Stimulated activated CD4-positive, alpha-beta T cell treated with anti-CD3 and anti-CD28 coated beads, Interleukin-1b, Interleukin-23, amount 100 ng/mL, for 1 hour (primary cell): Measurements from ENCODE around the gene SEC63.
"Not testable (repeated sequence)": the region's sequence is repeated elsewhere in the genome, so short reads cannot be mapped to it uniquely, and the experiment has no call there.

Source experiments
- DNase-seq, 2 donors: peaks; one replicate each; pipeline ENCODE4 v3.0.0-alpha.2; 2020; ENCODE audit warnings: low read depth in 2 of 2

SEC63 gene

DNA sequence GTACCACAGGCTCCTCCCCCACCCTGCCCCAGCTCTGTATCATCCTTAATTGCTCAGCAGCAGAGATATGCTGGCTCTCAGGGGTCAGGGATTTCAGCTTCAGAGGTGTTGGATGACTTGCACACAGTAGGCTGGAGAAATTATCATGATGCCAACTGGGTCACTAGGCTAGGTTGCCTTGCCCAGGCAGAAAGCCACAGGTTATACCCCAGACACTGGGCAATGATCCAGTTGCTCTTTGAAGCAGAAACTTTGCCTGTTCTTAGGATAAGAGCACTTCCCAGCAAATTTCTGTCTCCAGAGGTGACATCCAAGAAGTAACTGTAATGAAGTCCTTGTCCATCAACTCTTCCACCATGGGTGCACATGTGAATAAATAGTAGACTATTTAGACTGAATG lies 95.6 kb downstream of the SEC63 start:
- DNase-seq = no peak

DNA sequence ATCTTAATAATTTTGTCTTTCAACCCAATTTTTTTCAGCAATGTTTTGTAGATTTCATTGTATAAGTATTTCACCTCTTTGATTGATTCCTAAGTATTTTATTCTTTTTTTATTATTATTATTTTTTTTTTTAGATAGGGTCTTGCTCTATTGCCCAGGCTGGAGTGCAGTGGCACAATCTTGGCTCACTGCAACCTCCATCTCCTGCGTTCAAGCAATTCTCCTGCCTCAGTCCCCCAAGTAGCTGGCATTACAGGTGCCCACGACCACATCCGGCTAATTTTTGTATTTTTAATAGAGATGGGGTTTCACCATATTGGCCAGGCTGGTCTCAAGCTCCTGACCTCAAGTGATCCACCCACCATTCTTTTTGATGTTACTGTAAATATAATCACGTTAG lies 97.0 kb downstream of the SEC63 start:
- DNase-seq = not testable (repeated sequence)

DNA sequence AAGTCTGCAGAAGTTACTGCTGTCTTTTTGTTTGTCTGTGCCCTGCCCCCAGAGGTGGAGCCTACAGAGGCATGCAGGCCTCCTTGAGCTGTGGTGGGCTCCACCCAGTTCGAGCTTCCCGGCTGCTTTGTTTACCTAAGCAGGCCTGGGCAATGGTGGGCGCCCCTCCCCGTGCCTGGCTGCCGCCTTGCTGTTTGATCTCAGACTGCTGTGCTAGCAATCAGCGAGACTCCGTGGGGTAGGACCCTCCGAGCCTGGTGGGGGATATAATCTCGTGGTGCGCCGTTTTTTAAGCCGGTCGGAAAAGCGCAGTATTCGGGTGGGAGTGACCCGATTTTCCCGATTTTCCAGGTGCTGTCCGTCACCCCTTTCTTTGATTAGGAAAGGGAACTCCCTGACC lies 97.9 kb downstream of the SEC63 start:
- not testable (repeated sequence) for DNase-seq

DNA sequence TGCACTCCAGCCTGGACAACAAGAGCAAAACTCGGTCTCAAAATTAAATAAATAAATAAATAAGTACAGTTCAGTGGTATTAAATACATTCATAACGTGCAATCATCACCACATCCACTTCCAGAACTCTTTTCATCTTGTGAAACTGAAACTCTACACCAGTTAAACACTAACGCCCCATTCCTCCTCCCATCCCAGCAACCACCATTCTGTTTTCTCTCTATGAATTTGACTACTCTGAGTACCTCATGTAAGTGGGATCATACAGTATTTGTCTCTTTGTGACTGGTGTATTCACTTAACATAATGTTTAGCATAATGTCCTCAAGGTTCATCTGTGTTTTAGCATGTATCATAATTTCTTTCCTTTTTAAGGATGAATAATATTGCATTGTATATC lies 104.8 kb downstream of the SEC63 start:
- no peak for DNase-seq

DNA sequence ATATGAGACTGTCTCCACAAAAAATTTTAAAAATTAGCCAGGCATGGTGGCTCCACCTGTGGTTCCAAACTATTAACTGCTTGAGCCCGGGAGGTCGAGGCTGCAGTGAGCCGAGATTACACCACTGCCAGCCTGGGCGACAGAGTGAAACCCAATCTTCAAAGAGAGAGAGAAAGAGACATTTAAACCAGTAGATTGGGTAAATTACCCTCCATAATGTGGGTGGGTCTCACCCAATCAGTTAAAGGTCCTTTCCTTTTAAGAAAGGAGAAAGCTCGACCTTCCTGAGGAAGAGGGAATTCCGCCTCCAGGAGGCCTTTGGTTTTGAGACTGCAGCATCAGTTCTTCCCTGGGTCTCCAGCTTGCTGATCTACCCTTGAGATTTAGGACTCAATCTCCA lies 108.7 kb downstream of the SEC63 start:
- DNase-seq = no peak

DNA sequence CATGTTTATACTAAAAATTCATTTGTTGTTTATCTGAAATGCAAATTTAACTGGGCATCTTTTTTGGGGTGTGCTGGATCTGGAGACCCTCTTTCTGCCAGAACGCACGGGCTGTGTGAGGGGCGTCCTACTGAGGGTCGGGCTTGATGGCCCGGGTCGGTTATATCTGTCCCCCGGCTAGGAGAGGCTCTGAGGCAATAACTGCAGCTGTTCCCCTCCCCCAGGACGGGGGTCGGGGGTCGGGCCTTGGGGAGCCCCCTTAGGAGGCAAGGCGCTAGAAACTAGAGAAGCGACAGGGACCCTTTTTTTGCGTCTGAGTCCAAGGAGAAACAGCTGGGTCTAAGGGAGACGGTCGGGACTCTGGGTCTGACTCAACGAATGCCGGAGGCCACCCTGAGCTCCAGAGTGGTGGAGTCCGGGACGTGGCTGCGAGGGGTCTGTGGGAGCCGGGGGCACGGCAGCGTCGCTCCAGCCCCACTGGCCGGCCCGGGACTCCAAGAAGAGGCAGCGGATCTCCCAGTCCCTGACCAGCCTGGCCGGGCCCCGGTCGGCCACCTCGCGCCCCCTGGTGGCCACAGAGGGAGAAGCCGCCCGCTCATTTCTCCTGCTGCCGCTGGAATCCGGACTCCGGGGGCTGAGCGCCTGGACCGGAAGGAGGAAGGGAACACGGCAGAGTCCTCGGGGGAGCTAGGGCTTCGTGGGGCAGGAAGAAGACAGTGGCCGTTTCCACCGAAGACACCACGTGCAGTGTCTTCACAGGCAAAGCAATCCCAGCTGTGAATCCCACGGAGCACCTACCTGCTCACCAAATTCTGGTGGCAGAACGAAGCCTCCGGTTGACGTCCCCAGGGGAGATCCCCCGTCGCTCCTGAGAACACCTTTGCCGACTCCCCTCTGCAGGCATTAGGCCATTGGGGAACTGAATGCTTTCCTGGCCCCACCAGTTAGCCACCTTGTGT lies 109.9 kb downstream of the SEC63 start:
- peak; percentile 55 to 63 for DNase-seq

DNA sequence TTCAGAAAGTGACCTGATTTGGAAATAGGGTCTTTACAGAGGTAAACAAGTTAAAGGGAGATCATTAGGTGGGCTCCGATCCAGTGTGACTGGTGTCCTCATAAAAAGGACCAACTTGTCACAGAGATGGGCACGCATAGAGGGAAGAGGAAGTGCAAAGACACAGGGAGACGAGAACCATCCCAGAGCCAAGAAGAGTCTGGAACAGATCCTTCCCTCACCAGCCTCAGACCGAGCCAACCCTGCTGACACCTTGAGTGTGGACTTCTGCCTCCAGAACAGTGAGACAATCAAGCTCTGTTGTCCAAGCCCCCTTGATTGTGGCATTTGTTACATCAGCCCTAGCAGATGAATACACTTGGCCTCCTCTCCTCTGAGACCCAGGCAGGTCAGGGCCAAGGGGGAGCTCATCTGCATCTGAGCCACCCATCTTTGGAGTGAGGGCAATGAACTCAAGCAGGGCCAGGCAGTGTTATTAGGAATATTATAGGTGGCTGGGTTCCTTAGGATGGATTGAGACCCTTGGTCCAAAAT lies 111.7 kb downstream of the SEC63 start:
- no peak for DNase-seq

DNA sequence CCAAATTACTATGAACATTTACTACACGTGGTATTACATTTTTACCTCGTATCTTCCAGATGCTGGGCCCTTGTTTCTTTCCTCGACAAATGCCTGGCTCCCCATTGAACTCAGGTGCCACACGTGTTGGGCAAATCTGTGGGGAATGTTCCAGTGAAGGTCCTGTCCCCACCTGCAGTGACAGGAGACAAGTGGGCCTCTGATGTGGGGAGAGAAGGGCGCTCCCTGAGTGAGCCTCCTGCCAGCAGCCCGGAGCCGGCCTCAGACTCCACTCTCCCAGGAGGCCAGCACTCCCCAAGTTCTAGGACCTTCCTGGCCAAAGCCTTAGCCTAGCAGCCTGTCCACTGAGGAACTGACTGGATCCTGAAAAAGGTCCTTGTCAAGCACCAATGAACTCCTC lies 112.2 kb downstream of the SEC63 start:
- DNase-seq = no peak

DNA sequence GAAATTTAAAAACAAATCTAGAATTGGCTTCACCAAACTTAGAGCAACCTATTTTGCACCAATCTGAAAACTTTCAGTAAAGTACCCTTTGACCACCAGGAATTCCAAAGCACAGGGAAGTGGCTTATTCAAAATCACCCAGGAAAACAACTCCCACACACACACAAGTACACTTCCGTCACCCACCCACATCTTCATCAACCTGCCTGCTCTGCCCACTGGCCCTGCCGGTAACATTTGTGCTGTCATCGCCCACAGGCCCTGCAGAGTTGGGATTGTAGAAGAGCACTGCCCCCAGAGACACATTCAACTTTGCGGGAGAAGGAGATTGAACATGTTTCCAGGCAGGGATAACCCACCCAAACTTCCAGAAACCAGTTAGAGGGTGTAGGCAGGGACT lies 114.6 kb downstream of the SEC63 start:
- DNase-seq = no peak

DNA sequence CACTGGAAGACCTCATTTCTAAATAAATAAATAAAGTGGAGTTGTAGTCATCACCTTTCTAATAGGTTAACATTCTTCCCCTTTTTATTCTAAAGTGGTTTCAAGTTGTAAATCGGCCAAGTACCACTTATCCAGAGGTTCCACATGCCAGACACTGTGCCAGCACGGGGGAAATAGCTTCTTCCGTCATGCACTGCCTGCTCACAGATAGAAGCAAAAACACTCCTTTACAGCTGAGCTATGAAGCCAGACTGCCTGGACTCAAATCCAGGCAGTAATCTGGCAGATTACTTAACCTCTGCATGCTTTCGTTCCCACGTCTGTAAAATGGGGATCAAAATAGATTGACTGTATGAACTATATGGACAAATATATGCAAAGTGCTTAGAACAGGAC lies 116.7 kb downstream of the SEC63 start:
- no peak for DNase-seq

DNA sequence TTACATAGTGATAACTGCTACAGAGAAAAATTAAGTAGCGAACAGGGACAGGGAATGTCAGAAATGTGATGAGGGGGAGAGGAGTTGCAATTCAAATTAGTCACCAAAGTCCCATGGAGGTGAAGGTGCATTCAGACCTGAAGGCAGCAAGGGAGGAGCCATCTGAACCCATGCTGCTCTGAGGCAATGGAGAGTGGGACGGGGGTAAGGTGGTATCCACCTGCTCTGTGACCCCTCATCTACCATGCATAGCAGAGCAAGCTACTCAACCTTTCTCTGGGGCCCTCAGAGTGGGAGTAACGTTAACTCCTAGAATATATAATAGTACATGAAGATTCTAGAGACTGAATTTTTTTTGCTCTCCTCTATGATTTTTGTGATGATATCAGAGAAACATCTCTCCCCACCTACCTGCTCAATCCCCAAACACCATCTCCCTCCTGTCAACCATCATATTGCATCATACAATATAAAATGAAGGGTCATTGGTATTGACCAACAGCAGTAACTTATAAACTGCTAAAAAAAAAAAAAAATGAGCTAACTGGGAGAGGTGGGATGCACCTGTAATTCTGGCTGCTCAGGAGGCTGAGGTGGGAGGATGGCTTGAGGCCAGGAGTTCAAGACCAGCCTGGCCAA lies 117.3 kb downstream of the SEC63 start:
- DNase-seq = no peak

DNA sequence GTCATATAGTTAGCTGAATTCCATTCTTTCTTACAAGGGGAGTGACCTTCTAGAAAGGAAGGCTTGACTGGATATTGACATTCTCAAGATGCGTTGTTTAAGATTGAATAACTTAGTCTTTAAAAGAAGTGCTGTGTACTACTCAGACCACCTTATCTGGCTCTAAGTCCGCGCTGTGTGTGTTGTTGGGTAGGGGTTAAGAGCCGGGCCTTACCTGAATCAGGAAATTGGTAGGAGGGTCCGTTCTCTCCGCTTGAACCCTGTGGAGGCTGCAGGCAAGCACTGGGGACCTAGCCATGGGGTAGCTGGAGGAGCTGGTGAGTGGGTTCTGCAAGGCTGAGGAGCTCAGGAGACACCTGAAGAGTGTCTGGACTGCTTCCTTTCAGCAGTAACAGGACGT lies 124.9 kb downstream of the SEC63 start:
- DNase-seq = no peak

DNA sequence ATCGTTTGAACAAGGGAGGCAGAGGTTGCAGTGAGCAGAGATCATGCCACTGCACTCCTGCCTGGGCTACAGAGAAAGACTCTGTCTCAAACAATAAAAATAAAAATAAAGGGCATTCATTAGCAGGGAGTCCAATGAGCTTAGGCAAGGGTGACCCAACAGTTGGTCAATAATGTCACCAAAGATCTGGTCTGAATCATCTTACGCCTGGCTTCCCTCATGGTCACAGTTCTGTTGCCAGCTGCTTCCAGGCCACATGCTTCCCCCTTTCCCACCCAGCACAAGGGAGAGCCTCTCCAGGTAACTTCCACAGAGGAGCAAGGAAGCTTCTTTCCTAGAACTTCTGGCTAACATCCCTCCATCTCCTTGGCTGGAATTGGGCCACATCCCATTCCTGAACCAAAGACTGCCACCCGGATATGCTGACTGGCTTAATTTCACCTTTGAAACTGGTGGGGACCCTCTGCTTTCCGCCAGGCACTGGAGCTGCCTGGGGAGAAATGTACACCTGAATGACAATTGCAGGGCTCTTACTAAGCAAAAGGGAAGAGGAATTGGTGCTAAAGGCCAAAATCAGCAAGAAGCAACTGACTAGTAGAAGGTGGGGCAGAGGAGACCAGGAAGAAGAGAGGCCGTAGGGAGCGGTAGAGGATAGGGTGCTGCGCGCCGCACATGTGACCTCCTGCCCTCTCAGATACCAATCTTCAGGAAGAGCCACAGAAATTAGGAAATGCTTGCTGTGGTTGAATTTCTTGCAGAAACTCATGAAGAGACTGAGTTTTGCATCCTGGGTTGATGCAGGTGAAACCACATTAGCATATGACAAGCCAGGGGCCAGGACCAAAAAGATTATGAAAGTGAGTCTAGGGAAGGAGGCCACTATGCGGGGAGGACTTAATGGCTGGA lies 125.6 kb downstream of the SEC63 start:
- no peak for DNase-seq

DNA sequence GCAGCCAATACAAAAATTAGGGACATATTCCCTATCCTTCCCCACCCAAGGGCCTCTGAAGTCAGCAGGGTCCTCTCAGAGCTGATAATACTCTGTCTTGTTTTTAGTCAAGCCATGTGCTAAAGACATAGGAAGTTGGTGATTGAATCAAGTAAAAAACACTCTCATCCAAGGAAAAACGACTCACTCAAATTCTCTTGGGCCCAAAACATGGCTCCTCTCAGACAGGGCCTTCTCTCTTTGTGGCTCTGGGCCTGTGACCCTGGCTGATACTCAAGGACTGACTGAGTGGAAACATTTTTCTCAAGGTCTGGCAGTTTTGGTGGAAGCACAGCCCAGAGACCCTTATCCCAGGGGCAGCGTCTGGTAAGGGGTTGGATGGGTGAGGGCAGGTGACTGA lies 127.9 kb downstream of the SEC63 start:
- DNase-seq = no peak

DNA sequence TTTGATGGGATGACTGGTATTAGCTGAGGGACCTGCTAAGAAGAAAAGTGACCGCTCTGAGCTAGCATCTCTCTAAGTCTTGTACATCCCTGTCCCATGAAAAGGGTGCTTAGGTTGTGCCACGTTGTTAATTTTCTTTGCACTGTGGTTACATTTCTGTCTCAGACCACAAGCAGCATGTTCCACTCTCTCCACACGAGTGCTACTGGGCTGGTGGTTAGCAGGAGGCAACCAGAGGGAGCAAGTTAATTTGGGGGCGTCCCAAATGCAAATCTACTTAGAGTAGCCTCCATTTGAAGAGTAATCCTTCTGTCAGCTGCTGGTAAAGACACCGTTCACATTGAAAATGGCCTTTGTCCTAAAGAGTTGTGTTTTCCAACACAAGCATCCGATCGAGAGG lies 130.5 kb downstream of the SEC63 start:
- DNase-seq = no peak

DNA sequence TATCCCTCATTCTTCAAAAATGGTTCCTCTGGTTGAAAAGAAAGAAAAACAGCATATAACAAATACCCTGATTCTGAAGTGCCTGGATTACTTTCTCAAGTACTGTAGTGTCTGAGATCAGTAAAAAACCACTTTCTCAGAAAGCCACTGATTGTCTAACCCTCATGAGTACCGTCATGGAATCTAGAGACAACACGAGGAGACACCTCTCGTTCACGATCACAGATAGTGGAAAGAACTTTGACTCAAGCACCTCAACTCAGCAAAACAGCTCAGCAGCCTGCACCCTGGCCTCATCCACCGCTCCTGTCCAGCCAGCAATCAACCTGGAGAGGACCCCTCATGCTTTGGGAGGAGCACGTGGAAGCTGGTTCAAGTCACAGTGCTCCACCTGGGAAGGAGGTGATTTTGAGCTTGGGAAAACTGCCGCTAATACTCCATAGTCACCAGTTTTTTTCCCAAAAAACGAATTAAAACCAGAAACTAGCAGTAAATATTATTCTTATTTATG lies 134.9 kb downstream of the SEC63 start:
- peak in 1 of 2 donors; percentile 24 for DNase-seq

DNA sequence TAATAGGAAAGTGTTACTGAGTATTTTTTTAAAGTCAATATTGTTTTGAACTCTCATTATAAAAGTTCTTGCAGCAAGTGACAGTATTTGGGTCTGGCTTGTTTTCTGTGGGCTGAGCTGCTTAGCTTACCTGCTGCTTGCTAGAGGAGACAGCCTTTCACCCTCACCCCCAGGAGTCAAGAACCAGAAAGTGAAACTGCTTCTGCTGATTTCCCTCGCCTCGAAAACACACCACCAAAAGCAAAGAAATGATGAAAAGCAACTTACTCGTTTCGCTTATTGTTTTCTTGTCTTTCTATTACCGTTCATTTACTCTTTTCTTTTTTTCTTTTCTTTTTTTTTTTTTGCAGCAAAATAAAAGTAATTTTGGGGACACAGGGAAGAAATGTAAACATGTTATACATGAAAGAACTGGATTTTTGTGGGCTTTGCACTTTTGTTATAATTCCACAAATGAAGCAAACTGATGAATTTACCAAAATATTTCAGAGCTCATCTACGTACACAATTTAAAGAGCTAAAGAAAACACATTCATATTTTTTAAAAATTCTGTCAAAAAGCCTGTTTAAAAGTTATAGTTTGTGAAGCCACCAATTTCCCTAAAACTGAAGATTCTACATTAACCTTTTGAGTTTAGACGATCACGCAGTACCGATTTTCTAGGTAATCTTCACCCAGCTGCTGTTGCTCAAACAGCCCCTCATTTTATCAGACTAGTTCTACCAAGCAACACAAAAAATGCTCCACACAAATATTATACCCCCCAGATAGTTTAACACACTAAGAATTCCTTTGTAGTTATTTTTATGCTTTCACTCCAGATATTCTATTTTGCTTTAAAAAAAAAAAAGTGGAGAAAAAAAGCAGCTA lies 135.6 kb downstream of the SEC63 start:
- DNase-seq = peak in 1 of 2 donors; percentile 27

DNA sequence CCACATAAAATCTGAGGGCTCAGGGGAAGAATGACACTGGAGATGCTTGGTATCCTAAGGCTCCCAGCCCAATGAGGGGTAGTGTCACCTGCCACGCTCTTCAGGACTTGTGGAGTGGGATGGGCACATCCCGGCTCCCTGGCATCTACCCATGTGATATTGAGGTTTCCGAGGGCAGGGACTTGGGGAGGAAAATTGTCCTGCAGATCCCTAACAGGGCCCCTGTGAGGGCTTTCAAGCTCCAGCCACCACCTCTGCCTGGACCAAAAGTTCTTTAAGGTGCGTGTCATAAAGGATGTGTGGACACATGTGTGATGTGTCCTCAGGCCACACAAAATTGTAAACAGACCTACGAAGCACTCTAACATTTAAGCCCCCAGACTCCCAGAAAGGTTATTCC lies 136.4 kb downstream of the SEC63 start:
- DNase-seq = no peak

DNA sequence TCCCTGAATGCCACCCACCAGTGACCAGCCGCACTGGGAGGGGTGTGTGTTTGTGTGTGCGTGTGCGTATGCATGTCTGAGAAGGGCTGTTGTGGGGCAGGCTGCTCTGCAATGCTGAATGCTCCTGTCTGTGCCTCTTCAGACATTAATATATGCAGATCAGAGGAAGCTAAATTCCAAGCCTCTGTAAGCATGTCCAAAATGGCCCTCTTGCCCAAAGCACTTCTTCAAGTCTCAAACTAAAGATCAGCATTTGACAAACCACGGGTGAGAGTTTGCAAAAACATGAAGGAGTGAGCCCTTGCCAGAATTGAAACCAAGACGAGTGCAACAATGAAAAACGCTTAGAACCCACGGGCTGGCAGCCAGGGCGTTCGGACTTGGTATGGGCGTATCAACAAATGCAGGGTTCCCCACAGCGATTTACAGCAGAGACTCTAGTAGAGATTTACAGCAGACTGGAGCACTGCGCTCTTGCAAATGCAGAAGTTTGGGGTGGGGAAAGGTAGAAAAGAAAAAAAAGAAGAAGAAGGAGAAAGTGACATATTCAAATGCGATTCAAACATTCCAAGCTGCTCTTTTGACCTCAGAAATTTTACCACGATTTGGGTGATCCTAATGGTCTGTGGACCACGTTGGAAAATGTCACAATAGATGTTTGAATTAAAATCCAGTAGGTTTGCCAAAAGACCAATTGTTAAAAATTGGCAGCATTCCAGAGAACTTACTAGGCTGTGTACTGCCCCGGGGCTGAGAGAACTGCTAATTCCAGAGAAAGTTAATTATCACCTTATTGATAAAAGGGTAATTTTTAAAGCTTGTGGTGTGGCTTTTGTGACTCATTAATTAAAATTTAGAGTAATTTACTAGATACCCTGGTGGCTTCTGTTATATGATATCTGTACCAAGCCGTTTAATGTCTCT lies 137.4 kb downstream of the SEC63 start:
- DNase-seq = no peak

DNA sequence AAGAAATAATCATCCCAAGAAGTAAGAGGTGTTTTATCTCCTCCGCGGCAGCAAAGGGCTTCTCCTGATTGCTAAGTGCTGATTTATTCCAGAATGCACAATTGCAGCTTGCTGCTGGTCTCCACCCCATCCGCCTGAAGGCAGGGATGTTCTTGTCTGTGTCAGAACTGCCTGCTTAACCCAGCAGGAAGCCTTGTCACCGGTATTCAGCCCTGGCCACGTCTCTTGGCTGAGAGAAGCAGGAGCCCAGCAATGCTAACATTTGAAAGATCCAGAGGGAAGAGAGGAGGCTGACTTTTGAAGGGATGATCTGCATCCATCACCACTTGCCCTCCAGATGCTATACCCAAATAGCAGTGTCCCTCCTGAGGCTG lies 138.1 kb downstream of the SEC63 start:
- peak in 1 of 2 donors; percentile 23 for DNase-seq
